ENCODE results near the gene STK38.

DNA sequence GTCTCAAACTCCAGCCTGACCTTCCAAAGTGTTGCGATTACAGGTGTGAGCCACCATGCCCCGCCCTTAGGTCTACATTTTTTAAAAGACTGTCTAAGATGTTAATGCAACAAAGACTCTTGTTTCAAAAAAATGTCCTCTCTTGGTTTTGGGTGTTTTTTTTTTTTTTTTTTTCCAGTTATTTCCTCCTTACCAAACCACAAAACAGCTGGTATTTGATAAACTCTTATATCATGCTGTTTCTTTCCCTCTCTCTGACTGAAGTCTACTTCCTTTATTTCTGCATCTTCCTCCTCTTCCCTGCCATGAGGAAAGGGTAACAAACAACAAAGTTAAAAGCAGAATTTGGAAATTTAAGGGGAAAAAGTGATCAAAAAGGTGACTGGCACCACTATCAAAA, 21.2 kb downstream of the STK38 start:
- no peak for TF ChIP-seq EP300 (IDR thresholded peaks at IDR 0.05)
- TF ChIP-seq, protein P1, sequence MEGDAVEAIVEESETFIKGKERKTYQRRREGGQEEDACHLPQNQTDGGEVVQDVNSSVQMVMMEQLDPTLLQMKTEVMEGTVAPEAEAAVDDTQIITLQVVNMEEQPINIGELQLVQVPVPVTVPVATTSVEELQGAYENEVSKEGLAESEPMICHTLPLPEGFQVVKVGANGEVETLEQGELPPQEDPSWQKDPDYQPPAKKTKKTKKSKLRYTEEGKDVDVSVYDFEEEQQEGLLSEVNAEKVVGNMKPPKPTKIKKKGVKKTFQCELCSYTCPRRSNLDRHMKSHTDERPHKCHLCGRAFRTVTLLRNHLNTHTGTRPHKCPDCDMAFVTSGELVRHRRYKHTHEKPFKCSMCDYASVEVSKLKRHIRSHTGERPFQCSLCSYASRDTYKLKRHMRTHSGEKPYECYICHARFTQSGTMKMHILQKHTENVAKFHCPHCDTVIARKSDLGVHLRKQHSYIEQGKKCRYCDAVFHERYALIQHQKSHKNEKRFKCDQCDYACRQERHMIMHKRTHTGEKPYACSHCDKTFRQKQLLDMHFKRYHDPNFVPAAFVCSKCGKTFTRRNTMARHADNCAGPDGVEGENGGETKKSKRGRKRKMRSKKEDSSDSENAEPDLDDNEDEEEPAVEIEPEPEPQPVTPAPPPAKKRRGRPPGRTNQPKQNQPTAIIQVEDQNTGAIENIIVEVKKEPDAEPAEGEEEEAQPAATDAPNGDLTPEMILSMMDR (IDR thresholded peaks at IDR 0.05) = no peak
- no peak for TF ChIP-seq POLR2A (IDR thresholded peaks at IDR 0.05; ENCODE audit: low read depth)
- no peak for TF ChIP-seq POLR2AphosphoS5 (IDR thresholded peaks at IDR 0.05)

Measured in esophagus muscularis mucosa (tissue), 4 donors.